SHP77 (cell line): Measurements from ENCODE around the gene HAND2.

Experiments
- DNase-seq, 2 experiments: peaks; one replicate each; lab custom pipeline; 2025; lab: John Stamatoyannopoulos, UW

HAND2 gene

DNA sequence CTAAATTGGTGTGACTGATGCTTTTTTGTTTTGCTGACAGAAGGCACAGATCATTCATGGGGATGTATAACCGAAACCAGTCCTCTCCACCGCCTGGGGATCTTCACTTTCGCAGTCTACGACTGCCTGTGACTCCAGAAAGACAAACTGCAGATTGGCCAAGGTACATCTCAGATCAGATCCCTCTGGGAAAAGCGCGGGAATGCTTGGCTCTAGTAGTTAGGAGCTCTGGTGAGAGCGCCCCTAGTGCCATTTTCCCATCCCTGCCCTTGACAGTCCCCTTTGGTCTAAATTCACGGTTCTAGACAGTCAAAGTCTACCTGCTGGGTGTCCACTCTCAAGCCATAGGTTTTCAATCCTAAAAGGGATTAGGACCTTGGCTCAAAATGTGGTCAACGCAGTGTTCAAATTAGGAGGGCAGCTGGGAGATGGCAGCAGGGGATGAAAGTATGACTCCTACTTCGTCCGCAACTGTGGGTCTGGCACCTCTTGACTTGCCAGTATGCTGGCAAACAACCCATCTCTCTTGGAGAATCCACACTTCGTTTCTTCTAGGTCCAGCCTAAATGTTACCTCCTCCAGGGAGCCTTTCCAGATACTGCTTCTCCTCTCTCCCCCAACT is 6.9 kb upstream of the HAND2 start:
- no peak for DNase-seq

- no peak for DNase-seq
Measured at GRCh38 chr4:173535957-173536356, 5.9 kb upstream of the HAND2 start.

DNA sequence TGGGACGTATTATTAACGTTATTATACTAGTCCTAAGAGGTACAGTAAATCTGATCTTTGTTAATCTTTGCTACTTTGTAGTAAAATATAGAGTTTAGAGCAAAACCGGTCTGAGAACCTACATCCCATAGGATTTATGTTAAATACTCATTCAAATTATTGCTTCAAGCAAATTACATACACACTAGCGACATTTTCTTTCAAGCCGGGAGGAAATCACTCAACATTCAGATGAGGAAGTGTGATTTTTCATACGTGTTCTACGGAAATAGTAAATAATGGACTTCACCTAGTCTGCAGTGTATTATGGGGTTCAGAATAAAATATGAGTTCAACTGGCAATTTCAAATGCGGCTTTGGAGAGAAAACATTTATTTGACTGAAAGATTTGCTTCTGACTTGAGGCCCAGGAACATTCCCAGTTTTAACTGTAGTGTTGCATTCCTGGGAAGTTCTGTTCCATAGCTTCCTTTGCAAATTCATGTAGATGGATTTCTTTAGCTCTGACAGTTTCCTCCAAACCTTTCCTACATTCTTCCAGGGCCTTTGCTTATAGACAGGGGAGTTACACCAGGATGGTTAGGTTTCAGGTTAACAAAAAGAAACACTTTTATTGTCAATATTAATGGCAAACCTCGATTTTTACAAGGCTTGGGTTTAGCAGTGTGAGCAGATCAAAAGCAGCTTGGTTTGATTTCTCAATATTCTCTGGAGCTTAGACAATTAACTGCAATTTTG is 5.3 kb upstream of the HAND2 start:
- no peak for DNase-seq

DNA sequence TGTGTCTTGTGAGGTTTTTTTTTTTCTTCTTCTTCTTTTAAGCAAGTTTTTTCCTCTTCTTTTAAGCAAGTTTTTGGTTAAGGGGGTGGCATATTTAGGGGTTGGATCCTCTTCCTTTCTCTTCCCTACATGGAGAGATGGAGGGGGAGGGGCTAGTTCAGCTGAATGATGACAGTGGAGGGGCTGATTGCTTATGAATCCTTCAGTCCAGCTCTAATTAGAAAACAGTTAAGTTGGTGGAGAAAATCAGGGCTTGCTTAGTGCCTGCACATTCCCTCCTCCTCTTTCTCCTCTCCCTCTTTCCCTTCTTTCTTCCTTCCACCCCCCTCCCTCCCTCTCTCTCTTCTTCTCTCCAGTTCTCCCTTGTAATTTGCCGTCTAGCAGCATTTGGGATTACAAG is 4.4 kb upstream of the HAND2 start:
- no peak for DNase-seq

DNA sequence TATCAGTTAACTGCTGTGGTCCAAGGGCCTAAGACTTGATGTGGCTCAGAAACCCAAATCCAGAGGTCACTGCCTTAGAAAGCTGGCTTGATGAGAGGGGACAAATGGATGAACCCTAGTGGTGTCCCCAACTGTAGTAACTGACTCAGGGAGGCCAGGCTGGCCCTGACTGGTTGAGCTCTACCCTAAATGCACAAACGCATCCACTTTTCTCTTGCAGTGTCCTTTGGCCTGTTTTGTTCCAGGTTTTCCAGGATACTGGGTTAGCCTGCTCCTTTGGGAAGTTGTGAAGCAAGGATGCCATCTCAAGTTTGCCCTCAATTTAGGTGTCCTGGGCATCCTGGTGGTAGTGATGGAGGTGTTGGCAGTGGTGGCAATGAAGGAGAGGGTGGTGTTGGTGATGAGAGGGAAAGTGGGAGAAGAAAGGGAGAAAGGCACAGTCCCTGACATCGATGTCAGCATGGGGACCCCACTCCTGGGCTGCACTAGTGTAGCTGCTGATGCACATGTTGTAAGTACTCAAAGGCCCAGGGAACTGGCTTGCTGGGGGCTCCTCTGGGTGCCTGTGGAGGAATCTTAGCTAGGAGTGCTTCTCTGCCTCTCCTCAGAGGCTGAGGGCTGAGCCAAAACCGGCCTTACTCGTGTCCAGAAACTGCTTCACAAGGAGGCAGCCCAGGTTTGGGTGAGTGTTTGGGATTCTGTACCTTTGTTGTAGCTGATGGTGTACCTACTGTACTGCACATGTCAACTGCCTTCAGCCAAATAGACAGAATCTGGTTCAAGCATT is 2.9 kb upstream of the HAND2 start:
- no peak for DNase-seq

DNA sequence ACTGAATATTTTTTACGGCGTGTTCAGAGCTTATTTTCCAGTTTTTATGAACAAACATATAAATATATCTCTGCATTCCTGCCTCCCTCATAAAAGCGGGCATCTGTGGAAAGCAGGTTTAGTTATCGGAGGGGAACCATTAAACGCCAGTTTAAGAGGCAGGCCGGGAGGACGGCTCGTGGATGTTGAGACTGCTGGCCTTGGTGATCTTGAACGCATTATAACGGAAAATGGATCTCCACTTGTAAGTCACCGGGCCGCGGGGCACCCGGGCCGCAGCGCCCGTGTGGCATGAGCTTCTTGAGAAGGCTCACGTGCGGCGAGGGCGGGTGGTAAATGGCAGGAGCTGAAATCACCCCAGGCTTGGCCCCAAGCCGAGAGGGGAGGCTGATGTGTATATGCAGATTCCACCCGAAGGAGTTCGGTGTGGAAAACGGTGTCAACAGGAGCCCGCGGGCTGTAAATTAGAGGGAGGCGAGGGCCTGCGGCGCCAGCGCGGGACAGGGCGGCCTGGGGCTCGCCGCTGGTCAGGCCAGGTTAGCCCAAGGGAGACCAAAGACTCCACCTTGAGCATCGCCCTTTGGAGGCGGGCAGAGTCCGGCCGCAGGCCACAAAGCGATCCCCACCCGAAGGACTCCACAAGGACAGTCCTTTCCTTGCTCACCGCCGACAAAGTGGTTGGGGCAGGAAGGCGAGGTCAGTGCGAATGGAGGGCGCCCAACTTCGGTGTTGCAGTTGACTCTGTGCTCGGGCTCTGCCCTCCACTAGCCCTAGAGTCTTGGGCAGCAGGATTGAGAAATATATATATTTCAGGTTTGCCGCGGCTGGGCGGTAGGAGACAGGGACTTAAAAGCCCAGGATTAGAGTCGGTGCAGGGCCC is 1.3 kb upstream of the HAND2 start:
- DNase-seq = no peak

DNA sequence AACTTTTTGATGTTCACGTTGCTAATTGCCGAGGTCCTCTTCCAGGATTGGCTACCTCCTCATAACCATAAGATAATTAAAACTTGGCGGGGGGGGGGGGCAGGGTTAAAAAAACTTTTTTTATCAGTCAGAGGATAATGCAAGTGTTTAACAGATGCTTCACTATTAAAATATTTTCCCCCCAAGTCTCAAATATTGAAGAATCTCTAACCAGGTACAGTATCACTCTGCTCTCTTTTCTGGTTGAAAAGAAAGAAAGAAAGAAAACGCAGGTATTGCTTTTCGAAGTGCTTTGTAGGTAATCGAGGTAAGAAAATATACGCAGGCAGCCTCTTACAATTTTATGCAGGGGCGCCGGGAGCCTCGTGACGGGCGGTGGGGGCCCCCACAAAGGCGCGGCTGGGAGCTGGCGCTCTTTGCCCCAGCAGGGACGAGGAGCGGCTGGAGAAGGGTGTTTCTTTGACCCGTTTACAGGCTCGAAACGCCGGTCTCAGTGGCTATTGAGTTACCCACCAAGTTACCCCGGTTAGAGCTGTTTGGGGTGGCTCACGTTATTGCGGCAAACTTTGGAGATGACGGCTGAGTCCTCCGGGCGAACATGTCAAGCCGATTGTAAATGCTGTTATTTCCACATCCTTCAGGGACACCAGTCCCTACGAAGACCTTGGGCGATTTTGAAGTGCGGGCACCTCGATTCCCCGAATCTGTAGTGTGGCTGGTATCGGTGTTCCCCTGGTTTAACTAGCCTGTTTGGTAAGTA is 477 bp upstream of the HAND2 start:
- DNase-seq = no peak

- no peak for DNase-seq
Measured at GRCh38 chr4:173528378-173529321, 1.4 kb downstream of the HAND2 start.

GRCh38 chr4:173527103-173527891 is 2.7 kb downstream of the HAND2 start:
- no peak for DNase-seq

DNA sequence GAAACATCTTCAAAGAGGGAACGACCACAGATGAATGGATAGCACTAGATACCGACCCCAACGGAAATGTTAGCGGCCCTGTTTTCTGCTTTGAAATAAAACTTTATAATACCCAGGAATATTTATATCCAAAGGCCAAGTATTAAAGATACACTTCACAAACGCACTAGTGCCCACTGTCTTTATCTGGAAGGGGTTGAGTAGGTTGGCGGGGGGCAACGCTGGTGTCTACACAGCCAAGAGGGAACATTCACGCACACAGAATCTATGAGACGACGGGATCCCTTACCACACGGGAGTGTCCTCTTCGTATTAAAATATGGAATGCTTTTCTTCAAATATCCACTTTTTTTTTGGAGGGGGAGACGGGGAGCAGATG is 3.3 kb downstream of the HAND2 start:
- no peak for DNase-seq

DNA sequence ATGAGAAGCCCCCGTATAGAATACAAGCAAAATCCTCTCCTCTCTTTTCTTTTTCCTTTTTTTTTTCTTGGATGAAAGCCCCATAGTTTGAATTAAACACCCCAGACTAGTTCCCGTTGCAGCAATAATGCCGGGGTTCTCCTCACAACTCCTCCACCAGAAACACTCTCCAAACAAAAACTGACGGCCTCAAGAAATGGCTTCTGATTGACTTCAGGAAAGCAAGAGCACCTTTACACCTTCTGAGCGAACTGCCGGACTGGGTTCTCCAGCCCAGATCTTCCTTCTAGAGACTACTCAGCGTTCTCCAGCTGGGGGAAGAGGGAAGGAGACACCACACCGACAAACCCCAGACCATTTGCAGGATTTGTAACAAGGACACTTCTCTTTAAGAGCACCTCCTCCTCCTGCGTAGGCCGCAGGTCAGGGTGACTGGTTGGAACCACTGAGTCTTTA is 4.0 kb downstream of the HAND2 start:
- no peak for DNase-seq

DNA sequence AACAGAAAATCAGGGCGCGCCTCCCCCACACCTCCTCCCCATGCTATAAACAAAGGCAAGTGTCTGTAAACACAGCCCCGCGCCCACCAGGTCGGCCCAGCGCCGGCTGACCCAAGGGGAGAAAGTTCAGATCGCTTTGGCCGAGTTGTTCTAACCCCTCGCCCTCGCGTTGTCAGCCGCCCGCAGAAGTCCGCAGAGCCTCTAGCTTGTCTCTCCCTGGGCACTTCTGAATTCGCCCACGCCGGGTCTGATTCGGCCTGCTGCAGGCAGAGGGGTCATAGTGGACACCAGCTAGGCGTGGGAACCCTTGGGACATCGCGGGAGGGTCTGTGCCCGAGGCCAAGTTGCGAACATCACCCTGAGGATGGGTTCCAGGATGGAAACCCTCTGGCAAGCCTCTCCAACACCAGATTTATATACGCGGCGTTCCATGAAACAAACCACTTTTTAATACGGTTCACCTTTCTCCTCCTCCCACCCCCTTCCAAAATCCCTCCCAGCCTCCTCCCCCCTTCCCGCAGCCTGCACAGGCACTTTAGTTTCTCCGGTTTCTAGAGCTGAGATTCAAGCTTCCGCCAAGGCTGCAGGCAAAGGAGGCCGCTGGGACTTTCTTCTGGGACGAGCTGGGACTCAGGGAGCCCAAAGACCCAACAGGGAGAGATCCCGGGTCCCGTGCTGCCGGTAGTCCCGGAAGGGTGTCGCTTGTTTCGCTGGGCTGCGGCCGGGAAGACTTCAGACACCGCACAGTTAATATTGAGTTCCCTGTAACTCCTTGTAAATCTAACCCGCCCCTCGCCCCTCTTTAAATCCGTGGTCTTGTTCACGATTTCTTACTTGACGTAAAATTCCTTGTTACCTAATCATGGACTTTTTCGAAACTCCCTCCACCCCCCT is 4.7 kb downstream of the HAND2 start:
- DNase-seq = no peak

DNA sequence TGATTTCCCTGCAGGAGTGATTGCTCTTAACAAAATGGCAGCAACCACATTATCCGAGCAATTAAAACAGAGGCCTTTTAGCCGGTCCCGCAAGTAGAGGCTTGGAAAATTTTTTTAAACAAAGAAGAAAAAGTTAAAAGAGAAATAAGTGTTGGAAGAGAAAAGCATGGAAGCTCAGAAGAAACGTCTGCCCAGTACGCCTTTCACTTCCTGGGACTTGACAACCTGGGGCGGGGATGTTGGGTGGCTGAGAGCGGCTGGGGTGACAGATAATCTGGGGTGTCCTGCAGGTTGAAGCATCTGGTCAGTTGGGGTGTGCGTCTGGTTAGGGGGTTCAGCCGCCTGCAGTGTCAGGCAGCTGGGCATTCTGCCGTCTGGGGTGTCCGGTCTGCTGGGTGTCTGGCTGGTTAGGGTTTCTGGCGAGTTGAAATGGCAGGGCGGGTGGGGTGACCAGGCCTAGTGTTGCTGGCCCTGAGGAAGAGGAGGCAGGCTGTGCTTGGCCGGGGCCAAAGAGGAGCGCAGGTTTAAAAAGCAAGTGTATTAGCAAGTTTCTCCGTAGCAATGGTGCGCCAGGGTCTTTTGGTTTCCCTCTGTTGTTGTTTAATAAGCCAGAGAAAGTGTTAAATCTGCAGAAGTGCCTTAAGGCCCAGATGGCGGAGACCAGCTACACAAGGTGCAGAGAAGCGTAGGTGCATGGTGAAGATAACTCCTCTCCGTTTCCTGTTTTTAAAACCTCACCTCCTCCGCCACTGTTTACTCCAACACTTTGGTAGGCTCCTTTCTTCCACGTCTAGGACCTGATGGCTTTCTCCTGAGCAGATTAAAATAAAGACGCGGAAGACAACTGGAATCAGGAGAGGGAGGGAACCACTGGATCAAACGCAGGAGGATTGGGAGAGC is 5.6 kb downstream of the HAND2 start:
- no peak for DNase-seq

GRCh38 chr4:173522951-173523395 is 7.1 kb downstream of the HAND2 start:
- no peak for DNase-seq

DNA sequence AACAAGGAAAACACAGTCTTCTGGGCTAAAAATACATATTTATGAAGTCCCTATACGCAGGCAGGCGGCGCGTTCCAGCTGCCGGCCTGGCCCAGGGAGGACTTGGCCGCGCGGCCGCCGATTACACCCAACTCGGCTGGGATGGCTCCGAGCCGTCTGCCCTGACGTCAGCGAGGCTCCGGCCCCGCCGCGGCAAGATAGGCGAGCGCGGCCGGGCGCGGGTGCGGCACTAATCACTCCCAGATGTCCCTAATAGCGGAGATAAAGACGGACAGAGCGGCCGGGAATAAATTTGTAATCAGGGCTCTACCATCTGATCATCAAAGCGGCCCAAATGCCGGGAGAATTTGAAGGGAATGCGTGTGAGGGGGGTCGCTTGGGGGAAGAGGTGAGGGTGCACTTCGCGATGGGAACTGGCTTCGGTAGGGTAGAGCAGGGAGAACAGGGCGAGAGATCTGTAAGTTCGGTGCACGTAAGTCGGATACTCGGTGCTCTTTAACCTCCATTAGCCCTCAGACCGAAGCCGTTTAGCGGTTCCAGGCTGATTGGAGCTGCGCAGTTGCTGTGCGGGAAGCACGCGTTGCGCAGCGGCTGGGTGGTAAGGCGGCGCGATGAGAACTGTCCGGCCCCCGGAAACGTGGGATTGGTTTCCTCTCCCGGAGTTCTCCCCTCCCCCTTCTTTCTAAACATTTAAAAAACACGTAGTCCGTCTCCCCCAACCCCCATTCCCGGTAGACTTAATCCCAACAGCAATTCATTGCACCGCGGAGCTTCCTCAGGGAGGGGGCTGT is 7.7 kb downstream of the HAND2 start:
- no peak for DNase-seq

GRCh38 chr4:173521467-173522159 is 8.4 kb downstream of the HAND2 start:
- no peak for DNase-seq
